Measurements from ENCODE around the gene RIC1.

The RIC1 gene

DNA sequence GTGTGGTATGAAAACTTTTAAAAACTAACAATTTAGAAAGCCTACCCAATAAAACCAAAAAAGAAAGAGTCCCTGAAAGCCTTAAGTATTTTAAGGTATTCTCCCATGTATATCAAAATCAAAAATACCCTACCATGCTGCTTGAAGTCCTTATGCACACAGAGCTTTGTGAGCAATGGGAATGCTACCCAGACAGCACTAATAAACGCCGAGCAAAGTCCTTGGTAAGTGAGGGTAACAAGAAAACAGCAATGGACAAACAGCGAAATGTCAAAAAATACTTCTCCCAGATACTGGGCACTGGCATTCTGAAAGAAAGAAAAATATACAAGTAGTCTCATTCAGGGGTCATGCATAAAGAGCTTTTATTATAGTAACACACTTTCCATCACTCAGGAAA, 176.6 kb downstream of the RIC1 start (continued):
- TF ChIP-seq ZNF16 (tag by site-specific recombination; IDR thresholded peaks at IDR 0.05; ENCODE audit: low read depth): no peak

DNA sequence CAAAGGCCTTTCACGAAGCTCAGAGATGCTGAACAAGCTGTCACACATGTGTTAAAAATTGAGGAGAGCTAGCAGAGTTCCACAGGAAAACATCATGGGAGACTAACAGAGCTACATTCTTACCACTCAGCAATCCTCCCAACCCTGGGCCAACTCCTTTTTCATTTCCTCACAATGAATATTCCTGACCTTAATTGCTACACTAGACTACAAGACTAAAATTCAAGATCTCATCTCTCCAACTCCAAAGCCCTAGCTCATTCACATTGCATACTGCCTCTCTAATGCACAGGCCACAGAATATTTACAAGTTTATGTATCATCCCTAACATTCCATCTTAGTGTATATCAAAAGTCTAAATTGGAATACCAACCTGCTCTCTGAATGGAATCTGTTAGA, 182.8 kb downstream of the RIC1 start:
- TF ChIP-seq SALL2 (tag by site-specific recombination; IDR thresholded peaks at IDR 0.05; ENCODE audit: borderline replicate concordance) (no peak), SETDB1 (IDR thresholded peaks at IDR 0.05; ENCODE audit: insufficient read length, low read length) (no peak), ZNF701 (tag by site-specific recombination; IDR thresholded peaks at IDR 0.05) (no peak), ZNF174 (tag by site-specific recombination; IDR thresholded peaks at IDR 0.05) (no peak), EGR2 (tag by site-specific recombination; IDR thresholded peaks at IDR 0.05; ENCODE audit: low read depth) (no peak), ZNF138 (tag by site-specific recombination; IDR thresholded peaks at IDR 0.05; ENCODE audit: borderline replicate concordance) (no peak), GLI4 (tag by site-specific recombination; IDR thresholded peaks at IDR 0.05) (no peak)
- Histone ChIP-seq H3K9me3 (ENCODE audit: control insufficient read depth, insufficient read depth, low read depth, low read length) (no peaks in the 10 kb centered on the region), H3K4me1 (ENCODE audit: control insufficient read depth, insufficient read depth, low read length) (no peaks in the 10 kb centered on the region), H3K36me3 (ENCODE audit: control insufficient read depth in 2 of 2, insufficient read depth in 1 of 2, low read length in 2 of 2) (peaks cover 4 to 28% of the 10 kb centered on the region in 2 experiments; a peak in 2 of 3 replicates), H3K27ac (ENCODE audit: extremely low read depth, low read depth, low read length) (no peak overlapping the region), H3K4me3 (ENCODE audit: low read depth, low read length) (no peak overlapping the region)
- ChIA-PET CTCF (interaction anchor here (0.6 to 1.2 kb wide), 3 partner anchors 9 to 638 kb away, joined by 3 to 5 read pairs (median 5); partner anchors contain the start of gene ERMP1), POLR2A (no interaction called here)

DNA sequence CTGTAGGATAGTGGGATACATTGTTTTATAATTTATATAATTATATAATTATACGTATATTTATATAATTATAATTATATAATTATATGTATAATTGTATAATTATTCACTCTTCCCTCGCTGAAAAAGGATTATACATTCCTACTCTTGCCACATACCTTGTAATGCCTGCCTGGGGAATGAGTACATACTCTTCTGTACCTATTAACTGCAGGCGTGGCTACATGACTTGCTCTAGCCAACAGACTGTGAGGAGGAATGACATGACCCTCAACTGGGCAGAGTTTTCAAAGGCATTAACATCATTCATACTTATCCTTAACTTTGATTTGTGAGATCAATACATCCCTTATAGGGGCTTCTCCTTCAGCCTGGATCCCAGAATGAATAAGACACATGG, 184.9 kb downstream of the RIC1 start:
- H3K4me3 ChIP-seq (ENCODE audit: low read depth, low read length): no peak overlapping the region
- no peak overlapping the region for H3K27ac ChIP-seq (ENCODE audit: extremely low read depth, low read depth, low read length)
- H3K36me3 ChIP-seq (ENCODE audit: control insufficient read depth in 2 of 2, insufficient read depth in 1 of 2, low read length in 2 of 2): peaks cover 4 to 35% of the 10 kb centered on the region in 2 experiments; a peak in 2 of 3 replicates
- CTCF ChIA-PET: no interaction called here
- H3K9me3 ChIP-seq (ENCODE audit: control insufficient read depth, insufficient read depth, low read depth, low read length): no peaks in the 10 kb centered on the region
- TF ChIP-seq, protein P1, sequence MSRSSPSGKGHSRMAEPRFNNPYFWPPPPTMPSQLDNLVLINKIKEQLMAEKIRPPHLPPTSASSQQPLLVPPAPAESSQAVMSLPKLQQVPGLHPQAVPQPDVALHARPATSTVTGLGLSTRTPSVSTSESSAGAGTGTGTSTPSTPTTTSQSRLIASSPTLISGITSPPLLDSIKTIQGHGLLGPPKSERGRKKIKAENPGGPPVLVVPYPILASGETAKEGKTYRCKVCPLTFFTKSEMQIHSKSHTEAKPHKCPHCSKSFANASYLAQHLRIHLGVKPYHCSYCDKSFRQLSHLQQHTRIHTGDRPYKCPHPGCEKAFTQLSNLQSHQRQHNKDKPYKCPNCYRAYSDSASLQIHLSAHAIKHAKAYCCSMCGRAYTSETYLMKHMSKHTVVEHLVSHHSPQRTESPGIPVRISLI (tag by site-specific recombination; IDR thresholded peaks at IDR 0.05): no peak
- TF ChIP-seq REPIN1 (tag by site-specific recombination; IDR thresholded peaks at IDR 0.05; ENCODE audit: low read depth) (no peak), ZNF610 (tag by site-specific recombination; IDR thresholded peaks at IDR 0.05; ENCODE audit: borderline replicate concordance) (no peak), ZNF350 (tag by site-specific recombination; IDR thresholded peaks at IDR 0.05) (no peak), ZNF560 (tag by site-specific recombination; IDR thresholded peaks at IDR 0.05; ENCODE audit: borderline replicate concordance) (no peak), ZNF394 (tag by site-specific recombination; IDR thresholded peaks at IDR 0.05; ENCODE audit: borderline replicate concordance) (no peak), ZNF664 (tag by site-specific recombination; IDR thresholded peaks at IDR 0.05) (no peak), ZNF670 (tag by site-specific recombination; IDR thresholded peaks at IDR 0.05; ENCODE audit: low read depth) (no peak), ZIC2 (tag by site-specific recombination; IDR thresholded peaks at IDR 0.05) (no peak), ZNF19 (tag by site-specific recombination; IDR thresholded peaks at IDR 0.05; ENCODE audit: low read depth) (no peak), ZBTB17 (tag by site-specific recombination; IDR thresholded peaks at IDR 0.05) (no peak), ZNF184 (tag by site-specific recombination; IDR thresholded peaks at IDR 0.05) (no peak), ZNF837 (tag by site-specific recombination; IDR thresholded peaks at IDR 0.05) (no peak), SCRT1 (tag by site-specific recombination; IDR thresholded peaks at IDR 0.05; ENCODE audit: borderline replicate concordance) (no peak), ZBTB20 (tag by site-specific recombination; IDR thresholded peaks at IDR 0.05) (no peak), YY1 (tag by site-specific recombination; IDR thresholded peaks at IDR 0.05) (no peak)
- H3K4me1 ChIP-seq (ENCODE audit: control insufficient read depth, insufficient read depth, low read length): no peaks in the 10 kb centered on the region
- POLR2A ChIA-PET: no interaction called here
